Measurements from ENCODE around the gene XXYLT1. TPM values are rescaled to one million over a fixed set of nuclear protein-coding genes. Genes with fewer than 3 reads are reported as not detected.

XXYLT1 gene
- total and polyA plus RNA-seq, 7 donors, result 2.5 to 13.8 (median 11.1) TPM

GRCh38 chr3:195209847-195210265 lies 61.1 kb downstream of the XXYLT1 start:
- Histone ChIP-seq H3K9me3 (no peaks in the 10 kb centered on the region), H3K27me3 (no peaks in the 10 kb centered on the region), H3K36me3 (no peaks in the 10 kb centered on the region), H3K27ac (peak overlapping the region; percentile 80 to 88 (median 84)), H3K4me3 (peak overlapping the region in 3 of 4 donors; percentile 11 to 18 (median 13)), H3K4me1 (peaks cover 0 to 49% (median 41%) of the 10 kb centered on the region in 4 donors)
- peak in 2 of 4 donors; percentile 52 to 62 for TF ChIP-seq POLR2AphosphoS5 (IDR thresholded peaks at IDR 0.05)
- no peak for TF ChIP-seq POLR2A (IDR thresholded peaks at IDR 0.05)
- intact Hi-C loops (cut with DNase I), result no loop called here
- DNase-seq, result peak; percentile 90
- WGBS, 2 donors, result 70 to 79% methylated on average over 12 of the region's 12 CpGs

- Histone ChIP-seq H3K27ac (peak overlapping the region; percentile 80 to 88 (median 84)), H3K4me1 (peaks cover 0 to 55% (median 47%) of the 10 kb centered on the region in 4 donors), H3K36me3 (no peaks in the 10 kb centered on the region), H3K27me3 (no peaks in the 10 kb centered on the region), H3K9me3 (no peaks in the 10 kb centered on the region), H3K4me3 (peak overlapping the region in 3 of 4 donors; percentile 11 to 18 (median 13))
- peak; percentile 77 for DNase-seq
- intact Hi-C loops (cut with DNase I), result no loop called here
- 81 to 88% methylated on average over 29 of the region's 29 CpGs for WGBS, 2 donors
- TF ChIP-seq POLR2AphosphoS5 (IDR thresholded peaks at IDR 0.05) (no peak), EP300 (IDR thresholded peaks at IDR 0.05) (no peak), POLR2A (IDR thresholded peaks at IDR 0.05) (no peak), CTCF (IDR thresholded peaks at IDR 0.05) (no peak)
Observed at GRCh38 chr3:195209083-195209846, 61.7 kb downstream of the XXYLT1 start.

GRCh38 chr3:195208631-195209030 lies 62.3 kb downstream of the XXYLT1 start:
- Histone ChIP-seq H3K4me1 (peaks cover 0 to 59% (median 53%) of the 10 kb centered on the region in 4 donors), H3K9me3 (no peaks in the 10 kb centered on the region), H3K27me3 (no peaks in the 10 kb centered on the region), H3K27ac (peak overlapping the region; percentile 80 to 88 (median 84)), H3K36me3 (no peaks in the 10 kb centered on the region), H3K4me3 (no peak overlapping the region)
- DNase-seq, result no peak
- TF ChIP-seq POLR2AphosphoS5 (IDR thresholded peaks at IDR 0.05), result no peak
- 94 to 95% methylated on average over 7 of the region's 7 CpGs for WGBS, 2 donors
- intact Hi-C loops (cut with DNase I), result no loop called here

- TF ChIP-seq POLR2A (IDR thresholded peaks at IDR 0.05) (no peak), POLR2AphosphoS5 (IDR thresholded peaks at IDR 0.05) (no peak), CTCF (IDR thresholded peaks at IDR 0.05) (no peak), EP300 (IDR thresholded peaks at IDR 0.05) (no peak)
- peak overlapping the region; percentile 80 to 88 (median 84) for H3K27ac ChIP-seq
- intact Hi-C loops (cut with DNase I), result no loop called here
- H3K4me3 ChIP-seq, result no peak overlapping the region
- H3K9me3 ChIP-seq, result no peaks in the 10 kb centered on the region
- no peak for DNase-seq
- H3K27me3 ChIP-seq, result no peaks in the 10 kb centered on the region
- H3K4me1 ChIP-seq, result peaks cover 0 to 59% (median 54%) of the 10 kb centered on the region in 4 donors
- WGBS, 2 donors, result 75 to 83% methylated on average over 9 of the region's 9 CpGs
- no peaks in the 10 kb centered on the region for H3K36me3 ChIP-seq
Observed at GRCh38 chr3:195208183-195208582, 62.8 kb downstream of the XXYLT1 start.

- TF ChIP-seq EP300 (IDR thresholded peaks at IDR 0.05), result no peak
- TF ChIP-seq POLR2A (IDR thresholded peaks at IDR 0.05), result no peak
- TF ChIP-seq CTCF (IDR thresholded peaks at IDR 0.05), result no peak
- TF ChIP-seq POLR2AphosphoS5 (IDR thresholded peaks at IDR 0.05), result no peak
- Histone ChIP-seq H3K27ac (peak overlapping the region; percentile 80 to 88 (median 84)), H3K4me1 (peaks cover 0 to 59% (median 54%) of the 10 kb centered on the region in 4 donors), H3K4me3 (no peak overlapping the region), H3K27me3 (no peaks in the 10 kb centered on the region), H3K9me3 (no peaks in the 10 kb centered on the region), H3K36me3 (no peaks in the 10 kb centered on the region)
- WGBS, 2 donors, result 74 to 77% methylated on average over 3 of the region's 3 CpGs
- no peak for DNase-seq
- intact Hi-C loops (cut with DNase I), result no loop called here
Observed at GRCh38 chr3:195207731-195208130, 63.2 kb downstream of the XXYLT1 start.
